ENCODE results near the gene NUP62. TPM values are rescaled to one million over a fixed set of nuclear protein-coding genes. Genes with fewer than 3 reads are reported as not detected.

The NUP62 gene
- polyA plus RNA-seq, 1 experiment: 12.4 TPM

DNA sequence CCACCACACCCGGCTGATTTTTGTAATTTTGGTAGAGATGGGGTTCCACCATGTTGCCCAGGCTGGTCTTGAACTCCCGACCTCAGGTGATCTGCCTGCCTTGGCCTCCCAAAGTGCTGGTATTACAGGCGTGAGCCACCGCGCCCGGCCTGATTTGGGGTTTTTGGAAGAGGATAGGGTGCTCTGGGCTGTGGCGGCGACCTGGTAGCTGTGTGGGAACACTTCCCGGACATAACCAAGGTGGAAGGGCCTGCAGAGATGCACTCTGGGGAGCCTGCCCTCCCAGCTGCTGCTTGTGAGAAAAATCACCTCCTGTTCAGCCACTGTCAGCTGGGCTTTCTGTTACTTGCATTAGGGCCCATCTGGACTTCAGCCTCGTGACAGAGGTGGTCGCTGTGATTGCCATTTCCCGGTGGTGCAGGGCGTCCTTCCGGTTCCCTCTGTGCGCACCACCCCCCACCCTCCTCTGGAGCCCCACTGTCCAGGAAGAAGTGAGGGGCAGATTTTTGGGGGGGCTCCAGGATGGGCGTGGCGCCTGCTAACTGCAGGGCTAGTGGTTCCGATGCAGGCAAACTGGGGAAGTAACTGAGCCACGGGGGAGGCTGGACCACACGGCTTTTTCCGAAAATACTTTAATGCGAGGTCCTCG is 40.1 kb downstream of the NUP62 start:
- CTCF ChIA-PET: interaction anchor here (1.1 kb wide), 1 partner anchor 11 kb away, joined by 3 read pairs; no protein-coding TSS in a partner anchor

DNA sequence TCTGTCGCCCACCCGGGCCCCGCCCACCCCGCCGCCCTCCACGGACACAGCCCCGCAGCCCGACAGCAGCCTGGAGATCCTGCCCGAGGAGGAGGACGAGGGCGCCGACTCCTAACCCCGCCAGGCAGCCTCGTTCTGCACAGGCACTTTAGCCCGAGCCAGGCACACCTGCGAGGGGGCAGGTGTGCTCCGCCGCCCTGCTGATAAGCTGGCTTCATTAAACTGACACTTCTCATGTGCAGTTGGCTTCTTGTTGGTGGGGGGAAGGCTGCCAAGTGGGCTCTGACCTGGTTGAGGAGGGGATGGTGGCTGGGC is 40.8 kb downstream of the NUP62 start:
- H3K4me3 ChIP-seq (ENCODE audit: low read depth, low read length): no peak overlapping the region
- H3K27ac ChIP-seq (ENCODE audit: low read depth, low read length): no peak overlapping the region
- ChIA-PET POLR2A (no interaction called here), CTCF (interaction anchor here (0.6 to 1.1 kb wide), 2 partner anchors 11 to 308 kb away, joined by 3 to 7 read pairs; no protein-coding TSS in a partner anchor)
- H3K27me3 ChIP-seq (ENCODE audit: control insufficient read depth, insufficient read depth, low read length): no peaks in the 10 kb centered on the region
- TF ChIP-seq, protein P1, sequence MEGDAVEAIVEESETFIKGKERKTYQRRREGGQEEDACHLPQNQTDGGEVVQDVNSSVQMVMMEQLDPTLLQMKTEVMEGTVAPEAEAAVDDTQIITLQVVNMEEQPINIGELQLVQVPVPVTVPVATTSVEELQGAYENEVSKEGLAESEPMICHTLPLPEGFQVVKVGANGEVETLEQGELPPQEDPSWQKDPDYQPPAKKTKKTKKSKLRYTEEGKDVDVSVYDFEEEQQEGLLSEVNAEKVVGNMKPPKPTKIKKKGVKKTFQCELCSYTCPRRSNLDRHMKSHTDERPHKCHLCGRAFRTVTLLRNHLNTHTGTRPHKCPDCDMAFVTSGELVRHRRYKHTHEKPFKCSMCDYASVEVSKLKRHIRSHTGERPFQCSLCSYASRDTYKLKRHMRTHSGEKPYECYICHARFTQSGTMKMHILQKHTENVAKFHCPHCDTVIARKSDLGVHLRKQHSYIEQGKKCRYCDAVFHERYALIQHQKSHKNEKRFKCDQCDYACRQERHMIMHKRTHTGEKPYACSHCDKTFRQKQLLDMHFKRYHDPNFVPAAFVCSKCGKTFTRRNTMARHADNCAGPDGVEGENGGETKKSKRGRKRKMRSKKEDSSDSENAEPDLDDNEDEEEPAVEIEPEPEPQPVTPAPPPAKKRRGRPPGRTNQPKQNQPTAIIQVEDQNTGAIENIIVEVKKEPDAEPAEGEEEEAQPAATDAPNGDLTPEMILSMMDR (IDR thresholded peaks at IDR 0.05; ENCODE audit: low read depth, low read length): no peak
- DNase-seq (ENCODE audit: low read depth, low spot score): no peak
- H3K9me3 ChIP-seq (ENCODE audit: control insufficient read depth, insufficient read depth, low read length): peaks cover 9% of the 10 kb centered on the region; the same call in 1 of the 2 replicates

More for the DNA sequence above, 40.1 kb downstream of the NUP62 start:
- H3K9me3 ChIP-seq (ENCODE audit: control insufficient read depth, insufficient read depth, low read length): peaks cover 9% of the 10 kb centered on the region; the same call in 1 of the 2 replicates
- POLR2A ChIA-PET: no interaction called here
- TF ChIP-seq, protein P1 (IDR thresholded peaks at IDR 0.05; ENCODE audit: low read depth, low read length): no peak
- no peak overlapping the region for H3K27ac ChIP-seq (ENCODE audit: low read depth, low read length)
- H3K4me3 ChIP-seq (ENCODE audit: low read depth, low read length): no peak overlapping the region
- no peaks in the 10 kb centered on the region for H3K27me3 ChIP-seq (ENCODE audit: control insufficient read depth, insufficient read depth, low read length)
- DNase-seq (ENCODE audit: low read depth, low spot score): no peak

DNA sequence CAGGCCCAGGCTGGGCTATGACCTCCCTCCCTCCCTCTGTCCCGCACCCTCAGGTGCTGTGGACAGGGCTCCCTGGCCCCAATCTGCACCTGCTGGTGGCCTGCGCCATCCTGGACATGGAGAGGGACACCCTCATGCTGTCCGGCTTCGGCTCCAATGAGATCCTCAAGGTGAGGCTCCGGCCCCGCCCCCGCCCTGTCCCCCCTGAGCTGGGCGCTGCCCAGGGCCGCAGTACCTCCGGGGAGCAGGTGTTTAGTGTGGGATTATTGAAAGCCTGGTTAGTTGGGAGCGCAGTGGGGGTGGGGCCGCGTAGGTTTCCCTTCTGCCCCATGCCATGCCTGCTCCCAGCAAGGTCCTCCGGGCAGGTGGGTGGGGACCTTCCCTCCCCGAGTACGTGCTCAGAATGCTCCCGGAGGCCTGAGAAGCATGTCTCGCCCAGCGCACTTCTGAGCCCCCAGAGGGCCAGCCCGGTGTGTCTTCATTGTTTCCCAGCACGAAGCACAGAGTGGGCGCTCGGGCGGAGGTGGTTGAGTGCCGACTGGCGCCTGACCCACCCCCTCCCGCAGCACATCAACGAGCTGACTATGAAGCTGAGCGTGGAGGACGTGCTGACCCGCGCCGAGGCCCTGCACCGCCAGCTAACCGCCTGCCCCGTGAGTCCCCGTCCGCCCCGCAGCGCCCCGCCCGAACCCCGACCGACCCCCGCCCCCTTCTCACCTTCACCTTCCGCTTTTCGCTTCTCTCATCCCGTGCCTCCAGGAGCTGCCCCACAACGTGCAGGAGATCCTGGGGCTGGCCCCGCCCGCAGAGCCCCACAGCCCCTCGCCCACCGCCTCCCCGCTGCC is 41.4 kb downstream of the NUP62 start:
- Histone ChIP-seq H3K9me3 (ENCODE audit: control insufficient read depth, insufficient read depth, low read length) (peaks cover 12% of the 10 kb centered on the region), H3K4me3 (ENCODE audit: low read depth, low read length) (no peak overlapping the region), H3K27ac (ENCODE audit: low read depth, low read length) (no peak overlapping the region), H3K27me3 (ENCODE audit: control insufficient read depth, insufficient read depth, low read length) (no peaks in the 10 kb centered on the region)
- ChIA-PET POLR2A (no interaction called here), CTCF (interaction anchor here (0.6 to 1.1 kb wide), 2 partner anchors 12 to 308 kb away, joined by 3 to 7 read pairs; no protein-coding TSS in a partner anchor)
- no peak for DNase-seq (ENCODE audit: low read depth, low spot score)
- TF ChIP-seq, protein P1 (IDR thresholded peaks at IDR 0.05; ENCODE audit: low read depth, low read length): no peak

DNA sequence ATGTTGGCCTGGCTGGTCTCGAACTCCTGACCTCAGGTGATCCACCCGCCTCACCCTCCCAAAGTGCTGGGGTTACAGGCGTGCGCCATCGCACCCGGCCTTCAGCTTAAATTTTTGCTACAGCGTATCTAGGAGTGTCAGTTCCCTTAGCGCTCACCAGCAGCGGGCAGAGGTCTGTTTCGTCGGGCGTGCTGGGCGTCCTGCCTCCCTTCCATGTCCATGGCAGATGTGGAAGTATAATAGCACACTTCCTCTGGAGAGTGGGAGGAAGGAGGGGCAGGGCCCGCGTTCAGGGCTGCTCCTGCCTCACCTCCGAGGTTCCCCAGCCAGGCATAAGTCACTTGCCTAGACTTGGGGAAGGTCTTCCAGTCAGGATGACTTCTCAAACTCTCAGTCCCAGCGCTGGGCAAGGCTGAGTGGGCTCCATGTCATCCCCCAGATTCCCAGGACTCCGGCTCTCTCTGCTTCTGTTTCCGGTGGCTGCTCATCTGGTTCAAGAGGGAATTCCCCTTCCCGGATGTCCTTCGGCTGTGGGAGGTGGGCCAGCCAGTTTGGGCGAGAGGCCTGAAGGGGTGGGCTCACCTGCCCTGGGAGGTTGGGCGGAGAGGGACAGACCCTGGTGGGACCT is 42.2 kb downstream of the NUP62 start:
- TF ChIP-seq, protein P1 (IDR thresholded peaks at IDR 0.05; ENCODE audit: low read depth, low read length): no peak
- Histone ChIP-seq H3K9me3 (ENCODE audit: control insufficient read depth, insufficient read depth, low read length) (peaks cover 20% of the 10 kb centered on the region), H3K27ac (ENCODE audit: low read depth, low read length) (no peak overlapping the region), H3K27me3 (ENCODE audit: control insufficient read depth, insufficient read depth, low read length) (no peaks in the 10 kb centered on the region), H3K4me3 (ENCODE audit: low read depth, low read length) (no peak overlapping the region)
- POLR2A ChIA-PET: interaction anchor here (0.6 kb wide), 1 partner anchor 15 kb away, joined by 3 read pairs; no protein-coding TSS in a partner anchor
- CTCF ChIA-PET: no interaction called here
- DNase-seq (ENCODE audit: low read depth, low spot score): no peak
